RPMI7951 (cell line): ENCODE data around the gene CXorf38. TPM values are rescaled to one million over a fixed set of nuclear protein-coding genes. Genes with fewer than 3 reads are reported as not detected.

ENCODE experiments used
- total RNA-seq: library from RNA; depleted of rRNA; stranded (reverse); fragments of >200 nt; shearing (Covaris generic); gene quantifications from 2 replicates; pipeline ENCODE4 v1.2.3, GENCODE V29; 2014; rRNA removed

CXorf38 gene
- total RNA-seq, 1 experiment from 2014 or later: 18.9 TPM

Other genes starting within 250 kb of the CXorf38 start
- gene ATP6AP2, start 66.6 kb downstream of the CXorf38 start, total RNA-seq: 181 and 233 TPM in 2 replicates
- not detected in 2 replicates for gene MPC1L, start 24.1 kb downstream of the CXorf38 start, total RNA-seq
- gene MED14, start 88.0 kb upstream of the CXorf38 start, total RNA-seq: 22.2 and 41.7 TPM in 2 replicates